ENCODE results near the gene AGBL2.

DNA sequence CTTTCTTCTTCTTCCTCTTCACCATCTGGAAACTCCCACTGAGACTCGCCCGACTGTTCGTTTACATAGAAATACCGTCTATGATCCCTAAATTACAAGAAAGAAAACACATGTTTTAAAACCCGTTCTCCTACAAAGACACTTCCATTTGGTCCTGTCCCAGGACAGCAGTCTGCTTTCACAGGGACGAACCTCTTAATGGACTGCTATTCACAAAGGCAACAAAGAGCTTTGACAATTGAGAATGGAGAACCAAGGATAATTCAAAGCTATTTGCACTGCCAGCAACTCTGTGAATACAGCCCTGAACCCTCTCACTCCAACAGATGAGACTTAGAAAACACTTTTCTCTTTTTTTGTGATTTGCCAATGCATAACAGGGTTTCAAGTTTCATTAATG lies 16.3 kb upstream of the AGBL2 start:
- TF ChIP-seq, protein P1, sequence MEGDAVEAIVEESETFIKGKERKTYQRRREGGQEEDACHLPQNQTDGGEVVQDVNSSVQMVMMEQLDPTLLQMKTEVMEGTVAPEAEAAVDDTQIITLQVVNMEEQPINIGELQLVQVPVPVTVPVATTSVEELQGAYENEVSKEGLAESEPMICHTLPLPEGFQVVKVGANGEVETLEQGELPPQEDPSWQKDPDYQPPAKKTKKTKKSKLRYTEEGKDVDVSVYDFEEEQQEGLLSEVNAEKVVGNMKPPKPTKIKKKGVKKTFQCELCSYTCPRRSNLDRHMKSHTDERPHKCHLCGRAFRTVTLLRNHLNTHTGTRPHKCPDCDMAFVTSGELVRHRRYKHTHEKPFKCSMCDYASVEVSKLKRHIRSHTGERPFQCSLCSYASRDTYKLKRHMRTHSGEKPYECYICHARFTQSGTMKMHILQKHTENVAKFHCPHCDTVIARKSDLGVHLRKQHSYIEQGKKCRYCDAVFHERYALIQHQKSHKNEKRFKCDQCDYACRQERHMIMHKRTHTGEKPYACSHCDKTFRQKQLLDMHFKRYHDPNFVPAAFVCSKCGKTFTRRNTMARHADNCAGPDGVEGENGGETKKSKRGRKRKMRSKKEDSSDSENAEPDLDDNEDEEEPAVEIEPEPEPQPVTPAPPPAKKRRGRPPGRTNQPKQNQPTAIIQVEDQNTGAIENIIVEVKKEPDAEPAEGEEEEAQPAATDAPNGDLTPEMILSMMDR (conservative IDR thresholded peaks at IDR 0.05; ENCODE audit: low read length): no peak
- TF ChIP-seq EZH2phosphoT487 (IDR thresholded peaks at IDR 0.05; ENCODE audit: borderline replicate concordance, low read depth, low read length): no peak
